GM19238 (cell line): ENCODE measurements around the gene SARS2.

Experiments
- DNase-seq: peaks from one replicate; pipeline ENCODE4 v3.0.0; 2011; ENCODE audit warnings: low spot score; ENCODE audit not compliant: insufficient read length

Gene SARS2

DNA sequence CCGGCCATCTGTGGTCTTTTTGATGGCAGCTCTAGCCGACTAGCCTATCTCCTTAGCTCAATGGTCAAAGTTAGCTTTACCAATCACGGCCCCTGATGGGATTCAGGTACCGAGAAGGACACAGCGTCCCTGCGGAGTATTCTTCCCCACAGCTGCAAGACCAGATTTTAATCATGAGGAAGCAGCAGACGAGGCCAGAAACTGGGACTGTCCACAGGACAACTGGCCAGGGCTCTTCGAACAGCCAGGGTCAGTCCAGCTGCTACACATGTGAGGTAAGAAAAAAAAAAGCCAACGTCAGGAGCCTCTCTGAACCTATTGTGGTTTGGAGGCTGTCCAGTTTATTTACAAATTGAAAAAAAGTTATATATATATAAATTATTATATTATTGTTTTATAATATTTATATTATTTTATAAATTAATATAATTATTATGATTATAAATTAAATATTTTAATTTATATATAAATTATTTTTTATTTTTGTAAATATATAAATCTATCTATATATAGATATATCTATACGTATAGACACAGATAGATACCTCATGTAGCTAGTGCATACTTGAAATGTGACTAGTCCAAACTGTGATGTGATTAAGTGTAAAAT is 63.3 kb downstream of the SARS2 start:
- no peak for DNase-seq
